ENCODE measurements around the gene PAFAH2. TPM values are rescaled to one million over a fixed set of nuclear protein-coding genes. Genes with fewer than 3 reads are reported as not detected.

The PAFAH2 gene
- total RNA-seq, 1 experiment from 2014 or later: 12.4 TPM

GRCh38 chr1:25958465-25958864 is 39.4 kb downstream of the PAFAH2 start:
- no peaks in the 10 kb centered on the region; the same call in 1 of the 2 replicates for H3K27me3 Mint-ChIP-seq (ENCODE audit: low read depth)
- Histone ChIP-seq H2BK120ac (ENCODE audit: low read depth, low read length, poor library complexity, severe bottlenecking) (no peak overlapping the region), H3K9me3 (ENCODE audit: control insufficient read depth, low read depth, low read length) (no peaks in the 10 kb centered on the region), H3K4ac (ENCODE audit: low read depth, low read length) (no peak overlapping the region), H4K20me1 (ENCODE audit: control insufficient read depth, insufficient read depth, insufficient read length) (no peaks in the 10 kb centered on the region), H2BK15ac (ENCODE audit: low read depth, low read length) (no peak overlapping the region), H4K91ac (ENCODE audit: insufficient read length, low read depth, low read length) (no peak overlapping the region), H3K4me1 (ENCODE audit: insufficient read depth, low read length) (no peaks in the 10 kb centered on the region; the same call in 1 of the 2 replicates), H3K56ac (ENCODE audit: insufficient read length, low read depth, low read length) (no peak overlapping the region), H2AK5ac (ENCODE audit: insufficient read length, low read length) (no peak overlapping the region), H3K23ac (ENCODE audit: insufficient read length, low read depth, low read length) (no peak overlapping the region), H2AFZ (ENCODE audit: low read length) (no peak overlapping the region), H3K27me3 (ENCODE audit: insufficient read depth, low read length) (no peaks in the 10 kb centered on the region), H4K5ac (ENCODE audit: insufficient read length, low read depth, low read length) (no peak overlapping the region), H3K79me2 (ENCODE audit: insufficient read depth, low read length) (no peaks in the 10 kb centered on the region), H3K79me1 (ENCODE audit: insufficient read depth, low read depth, low read length, poor library complexity, severe bottlenecking) (no peaks in the 10 kb centered on the region), H3K23me2 (ENCODE audit: insufficient read length, low read depth, low read length, poor library complexity, severe bottlenecking) (no peaks in the 10 kb centered on the region), H4K8ac (replicated peaks; ENCODE audit: insufficient read length, low read depth, low read length) (no peak overlapping the region), H3K9ac (ENCODE audit: extremely low read depth, insufficient read length, low read length) (no peak overlapping the region), H3T11ph (ENCODE audit: low read length) (no peak overlapping the region), H3K18ac (ENCODE audit: insufficient read length, low read depth, low read length) (no peak overlapping the region), H2BK20ac (ENCODE audit: low read depth, low read length, poor library complexity, severe bottlenecking) (no peak overlapping the region), H3K4me2 (ENCODE audit: insufficient read depth, insufficient read length, low read length) (no peak overlapping the region), H3K14ac (ENCODE audit: insufficient read depth, low read length) (no peak overlapping the region), H3K27ac (ENCODE audit: insufficient read length, low read depth, low read length) (no peak overlapping the region), H2BK5ac (ENCODE audit: insufficient read length, low read length) (no peak overlapping the region), H2BK12ac (ENCODE audit: insufficient read length, low read depth, low read length) (no peak overlapping the region)
- H3K9me3 Mint-ChIP-seq: 0 out of 5 replicates have a peak, but pooled peaks cover 0 to 2% of the 10 kb centered on the region in 2 experiments
- TF ChIP-seq CTCF (conservative IDR thresholded peaks at IDR 0.05): no peak
- peaks cover 8 to 9% of the 10 kb centered on the region in 2 experiments for H3K4me1 Mint-ChIP-seq
- WGBS (ENCODE audit: extremely low coverage, insufficient read length, low lambda C conversion rate): no CpG with 5 or more reads among the region's 6 CpGs
- H3K36me3 Mint-ChIP-seq (ENCODE audit: insufficient read depth in 1 of 3, low read depth in 3 of 3): peaks cover 28 to 55% (median 45%) of the 10 kb centered on the region in 3 experiments
- no peak overlapping the region for H3K4me3 Mint-ChIP-seq
- H3K27ac Mint-ChIP-seq: peak overlapping the region in 1 of 3 experiments; percentile 16; a peak in 1 of 7 replicates
- no peak for DNase-seq

Data from H9 (cell line).